Esophagus muscularis mucosa (tissue), 4 donors: ENCODE results near the gene THADA. TPM values are rescaled to one million over a fixed set of nuclear protein-coding genes. Genes with fewer than 3 reads are reported as not detected.

Experiments used
- DNase-seq: peaks from one replicate; pipeline ENCODE4 v3.0.0-alpha.2; 2017; ENCODE audit errors: extremely low spot score
- H3K27ac ChIP-seq, 4 donors: fragments of 200-600 bp; sonication (generic); replicated peaks in 1 of 4; 1 replicate in 3 of 4; 2 replicates in 1 of 4; pipeline ENCODE4 v1.5.1; 2016 to 2019; ENCODE audit warnings: mild to moderate bottlenecking in 1 of 4
- H3K27me3 ChIP-seq, 4 donors: fragments of 200-600 bp; sonication (generic); one replicate each; pipeline versions ENCODE4 v1.5.1 to v1.6.0; 2016 to 2019
- H3K36me3 ChIP-seq, 4 donors: fragments of 200-600 bp; sonication (generic); one replicate each; pipeline ENCODE4 v1.5.1; 2016 to 2019
- H3K4me1 ChIP-seq, 4 donors: fragments of 200-600 bp; sonication (generic); one replicate each; pipeline ENCODE4 v1.5.1; 2016 to 2019
- H3K4me3 ChIP-seq, 4 donors: fragments of 200-600 bp; sonication (generic); 1 replicate in 2 of 4; 2 replicates in 2 of 4; pipeline ENCODE4 v1.5.1; 2016 to 2019; ENCODE audit warnings: mild to moderate bottlenecking in 4 of 4, moderate library complexity in 1 of 4
- H3K9me3 ChIP-seq, 4 donors: fragments of 200-600 bp; sonication (generic); 1 replicate in 3 of 4; 2 replicates in 1 of 4; pipeline ENCODE4 v1.5.1; 2016 to 2019
- CTCF ChIP-seq, 3 experiments: fragments of 200-600 bp in 2 of 3; fragments of 450-650 bp in 1 of 3; sonication (generic) in 2 of 3; IDR thresholded peaks; one replicate each; pipeline ENCODE4 v1.5.1; 2017 to 2019; ENCODE audit warnings: antibody characterized with exemption in 3 of 3, mild to moderate bottlenecking in 2 of 3, moderate library complexity in 1 of 3
- EP300 ChIP-seq: sonication (generic); formaldehyde crosslinking; IDR thresholded peaks from one replicate; pipeline ENCODE4 v1.6.1; 2017; ENCODE audit warnings: antibody characterized with exemption
- POLR2A ChIP-seq: fragments of 450-650 bp; IDR thresholded peaks from one replicate; pipeline ENCODE4 v1.6.1; 2017; ENCODE audit warnings: antibody characterized with exemption, moderate library complexity, mild to moderate bottlenecking, low read depth
- POLR2AphosphoS5 ChIP-seq, 2 donors: sonication (generic); formaldehyde crosslinking; IDR thresholded peaks; one replicate each; pipeline ENCODE4 v1.6.1; 2017; ENCODE audit warnings: antibody characterized with exemption in 2 of 2
- WGBS: methylation state at CpG from one replicate; pipeline ENCODE4 v1.1.5; 2018; 5-methylcytosine and 5-hydroxymethylcytosine counted together
- intact Hi-C: fragments of 100-400 bp; cut with DNase I; formaldehyde crosslinking; loops from one replicate; pipeline ENCODE4 v1.15.1; 2023
- total RNA-seq, 4 donors: library from RNA; depleted of rRNA; stranded (reverse); fragments of >200 nt; gene quantifications; one replicate each; pipeline versions ENCODE4 v1.1.0 to v1.2.1, GENCODE V29; 2016

THADA gene
- total RNA-seq, 4 donors from 2014 or later: 17.2 to 28.7 (median 21.3) TPM

GRCh38 chr2:43594875-43595274 lies 963 bp downstream of the THADA start:
- TF ChIP-seq POLR2A: no peak
- TF ChIP-seq POLR2AphosphoS5 (IDR thresholded peaks at IDR 0.05): no peak
- TF ChIP-seq CTCF (IDR thresholded peaks at IDR 0.05): no peak
- TF ChIP-seq EP300: no peak
- peaks cover 17 to 28% (median 23%) of the 10 kb centered on the region in 4 donors for H3K4me1 ChIP-seq
- no peak for DNase-seq
- no peaks in the 10 kb centered on the region for H3K9me3 ChIP-seq
- H3K27me3 ChIP-seq: no peaks in the 10 kb centered on the region
- H3K36me3 ChIP-seq: peaks cover 9 to 25% (median 20%) of the 10 kb centered on the region in 4 donors
- peak overlapping the region; percentile 79 to 81 (median 80) for H3K4me3 ChIP-seq
- intact Hi-C loops: no loop called here
- no peak overlapping the region for H3K27ac ChIP-seq
- 88% methylated on average over 3 of the region's 3 CpGs for WGBS

DNA sequence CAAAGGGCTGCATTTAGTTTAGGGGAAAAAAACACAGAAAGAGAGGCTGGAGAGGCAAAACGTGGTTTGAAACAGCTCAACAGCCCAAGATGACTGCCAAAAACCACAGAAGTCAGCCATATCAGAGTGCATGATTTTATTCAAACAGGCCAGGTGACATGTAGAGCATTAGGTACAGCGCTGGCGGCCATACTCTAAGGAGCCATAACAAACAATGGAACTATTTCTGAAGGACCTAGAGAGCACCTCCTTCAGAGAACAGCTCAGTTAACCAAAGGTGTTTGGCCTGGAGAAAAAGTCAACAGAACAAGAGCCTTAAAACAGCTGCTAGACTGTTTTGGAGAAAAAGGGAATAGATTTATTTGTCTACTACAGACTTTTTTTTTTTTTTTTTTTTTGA lies 2.6 kb downstream of the THADA start:
- TF ChIP-seq POLR2AphosphoS5 (IDR thresholded peaks at IDR 0.05) (no peak), CTCF (IDR thresholded peaks at IDR 0.05) (no peak), POLR2A (no peak), EP300 (no peak)
- WGBS: 86% methylated on average over 3 of the region's 3 CpGs
- no peaks in the 10 kb centered on the region for H3K27me3 ChIP-seq
- intact Hi-C loops: no loop called here
- H3K36me3 ChIP-seq: peaks cover 15 to 38% (median 29%) of the 10 kb centered on the region in 4 donors
- no peak overlapping the region for H3K4me3 ChIP-seq
- peaks cover 17 to 28% (median 23%) of the 10 kb centered on the region in 4 donors for H3K4me1 ChIP-seq
- H3K27ac ChIP-seq: no peak overlapping the region
- DNase-seq: no peak
- no peaks in the 10 kb centered on the region for H3K9me3 ChIP-seq

GRCh38 chr2:43592443-43592842 lies 3.4 kb downstream of the THADA start:
- no peaks in the 10 kb centered on the region for H3K27me3 ChIP-seq
- intact Hi-C loops: no loop called here
- no peaks in the 10 kb centered on the region for H3K9me3 ChIP-seq
- no peak for TF ChIP-seq EP300
- no peak for TF ChIP-seq CTCF (IDR thresholded peaks at IDR 0.05)
- no peak for TF ChIP-seq POLR2AphosphoS5 (IDR thresholded peaks at IDR 0.05)
- no peak for TF ChIP-seq POLR2A
- peaks cover 15 to 43% (median 30%) of the 10 kb centered on the region in 4 donors for H3K36me3 ChIP-seq
- no peak overlapping the region for H3K27ac ChIP-seq
- peaks cover 17 to 28% (median 23%) of the 10 kb centered on the region in 4 donors for H3K4me1 ChIP-seq
- no peak overlapping the region for H3K4me3 ChIP-seq
- no peak for DNase-seq

GRCh38 chr2:43585708-43586107 lies 10.1 kb downstream of the THADA start:
- TF ChIP-seq EP300 (no peak), POLR2A (no peak), POLR2AphosphoS5 (IDR thresholded peaks at IDR 0.05) (no peak), CTCF (IDR thresholded peaks at IDR 0.05) (no peak)
- intact Hi-C loops: no loop called here
- 91% methylated on average over 3 of the region's 3 CpGs for WGBS
- no peaks in the 10 kb centered on the region for H3K27me3 ChIP-seq
- H3K9me3 ChIP-seq: no peaks in the 10 kb centered on the region
- no peaks in the 10 kb centered on the region for H3K4me1 ChIP-seq
- no peak for DNase-seq
- no peak overlapping the region for H3K4me3 ChIP-seq
- H3K36me3 ChIP-seq: peaks cover 40 to 90% (median 60%) of the 10 kb centered on the region in 4 donors
- H3K27ac ChIP-seq: no peak overlapping the region
